Lower leg skin (tissue), 4 donors: ENCODE results near the gene ATP6V1F. TPM values are rescaled to one million over a fixed set of nuclear protein-coding genes. Genes with fewer than 3 reads are reported as not detected.

ENCODE experiments used
- DNase-seq, 2 donors: peaks; one replicate each; pipeline ENCODE4 v3.0.0-alpha.2; 2019; ENCODE audit warnings: low spot score in 2 of 2
- H3K4me3 ChIP-seq: fragments of 200-600 bp; sonication (generic); 2 replicates; pipeline ENCODE4 v1.5.1; 2017; ENCODE audit warnings: mild to moderate bottlenecking, low read depth; ENCODE audit not compliant: poor library complexity, severe bottlenecking
- POLR2A ChIP-seq, 2 donors: fragments of 450-650 bp; IDR thresholded peaks; one replicate each; pipeline ENCODE4 v1.6.1; 2016 to 2017; ENCODE audit warnings: antibody characterized with exemption in 2 of 2, mild to moderate bottlenecking in 1 of 2, moderate library complexity in 1 of 2
- WGBS, 2 donors: methylation state at CpG; one replicate each; pipeline ENCODE4 v1.1.5; 2018; 5-methylcytosine and 5-hydroxymethylcytosine counted together
- intact Hi-C: fragments of 100-400 bp; cut with DNase I; formaldehyde crosslinking; loops from one replicate; pipeline ENCODE4 v1.15.0; 2023; ENCODE audit warnings: low total_unique reads
- total RNA-seq, 4 donors: library from RNA; depleted of rRNA; stranded (reverse); fragments of >200 nt; gene quantifications; one replicate each; pipeline ENCODE4 v1.1.0, GENCODE V29; 2016
- TF ChIP-seq, protein P1 (sequence below), 3 donors: fragments of 450-650 bp; IDR thresholded peaks; one replicate each; pipeline ENCODE4 v1.5.1; 2016; ENCODE audit warnings: antibody characterized with exemption in 3 of 3, mild to moderate bottlenecking in 3 of 3, moderate library complexity in 2 of 3

Gene ATP6V1F
- total RNA-seq, 4 donors from 2014 or later, result 71.3 to 165 (median 137) TPM

- WGBS, 2 donors, result 78 to 85% methylated on average over 1 of the region's 1 CpG
- no peak for DNase-seq
- TF ChIP-seq POLR2A (IDR thresholded peaks at IDR 0.05), result no peak
- TF ChIP-seq, protein P1, sequence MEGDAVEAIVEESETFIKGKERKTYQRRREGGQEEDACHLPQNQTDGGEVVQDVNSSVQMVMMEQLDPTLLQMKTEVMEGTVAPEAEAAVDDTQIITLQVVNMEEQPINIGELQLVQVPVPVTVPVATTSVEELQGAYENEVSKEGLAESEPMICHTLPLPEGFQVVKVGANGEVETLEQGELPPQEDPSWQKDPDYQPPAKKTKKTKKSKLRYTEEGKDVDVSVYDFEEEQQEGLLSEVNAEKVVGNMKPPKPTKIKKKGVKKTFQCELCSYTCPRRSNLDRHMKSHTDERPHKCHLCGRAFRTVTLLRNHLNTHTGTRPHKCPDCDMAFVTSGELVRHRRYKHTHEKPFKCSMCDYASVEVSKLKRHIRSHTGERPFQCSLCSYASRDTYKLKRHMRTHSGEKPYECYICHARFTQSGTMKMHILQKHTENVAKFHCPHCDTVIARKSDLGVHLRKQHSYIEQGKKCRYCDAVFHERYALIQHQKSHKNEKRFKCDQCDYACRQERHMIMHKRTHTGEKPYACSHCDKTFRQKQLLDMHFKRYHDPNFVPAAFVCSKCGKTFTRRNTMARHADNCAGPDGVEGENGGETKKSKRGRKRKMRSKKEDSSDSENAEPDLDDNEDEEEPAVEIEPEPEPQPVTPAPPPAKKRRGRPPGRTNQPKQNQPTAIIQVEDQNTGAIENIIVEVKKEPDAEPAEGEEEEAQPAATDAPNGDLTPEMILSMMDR (IDR thresholded peaks at IDR 0.05), result no peak
- intact Hi-C loops, result no loop called here
- H3K4me3 ChIP-seq, result no peak overlapping the region
Measured at GRCh38 chr7:128900237-128900636, 37.6 kb downstream of the ATP6V1F start.

DNA sequence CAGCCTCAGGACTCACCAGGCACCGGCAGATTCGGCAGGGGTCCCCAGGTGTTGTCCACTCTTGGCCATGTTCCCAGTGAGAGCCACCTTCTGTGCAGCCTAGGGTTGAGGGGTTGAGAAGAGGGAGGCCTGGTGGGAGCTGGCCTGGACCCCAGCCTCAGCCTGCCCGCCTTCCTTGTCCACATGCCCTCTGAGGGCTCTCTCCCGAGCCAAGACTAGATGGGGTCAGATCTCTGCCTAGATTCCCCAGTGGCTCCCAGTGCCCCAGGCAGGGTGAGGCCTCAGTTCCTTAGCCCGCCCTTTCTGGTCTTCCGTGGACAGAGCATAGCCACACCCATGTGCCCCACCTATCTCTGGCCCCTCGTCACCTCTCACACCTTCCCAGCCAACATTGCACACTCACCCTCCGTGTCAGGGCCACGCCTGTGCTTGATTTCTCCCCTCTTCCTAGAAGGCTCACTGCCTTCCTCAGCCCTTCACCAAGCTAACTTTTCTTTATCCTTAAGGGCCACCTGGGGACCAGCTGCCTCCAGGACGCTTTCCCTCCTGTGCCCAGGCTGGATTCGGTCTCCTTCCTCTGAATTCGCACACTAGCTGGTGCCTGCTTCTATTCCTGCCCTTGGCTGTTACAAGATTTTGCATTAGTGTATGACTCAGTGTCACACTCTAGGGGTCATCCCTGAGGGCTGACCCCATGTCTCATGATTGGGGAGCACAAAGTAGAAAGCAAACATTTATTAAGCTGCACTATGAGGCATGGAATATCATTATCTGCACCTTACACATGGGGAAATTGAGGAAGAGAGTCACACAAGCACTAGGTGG, 40.3 kb downstream of the ATP6V1F start:
- DNase-seq, result peak in 1 of 2 donors; percentile 78
- WGBS, 2 donors, result 70% methylated on average over 12 of the region's 12 CpGs
- intact Hi-C loops, result no loop called here
- no peak for TF ChIP-seq POLR2A (IDR thresholded peaks at IDR 0.05)
- TF ChIP-seq, protein P1 (IDR thresholded peaks at IDR 0.05), result no peak
- H3K4me3 ChIP-seq, result no peak overlapping the region

DNA sequence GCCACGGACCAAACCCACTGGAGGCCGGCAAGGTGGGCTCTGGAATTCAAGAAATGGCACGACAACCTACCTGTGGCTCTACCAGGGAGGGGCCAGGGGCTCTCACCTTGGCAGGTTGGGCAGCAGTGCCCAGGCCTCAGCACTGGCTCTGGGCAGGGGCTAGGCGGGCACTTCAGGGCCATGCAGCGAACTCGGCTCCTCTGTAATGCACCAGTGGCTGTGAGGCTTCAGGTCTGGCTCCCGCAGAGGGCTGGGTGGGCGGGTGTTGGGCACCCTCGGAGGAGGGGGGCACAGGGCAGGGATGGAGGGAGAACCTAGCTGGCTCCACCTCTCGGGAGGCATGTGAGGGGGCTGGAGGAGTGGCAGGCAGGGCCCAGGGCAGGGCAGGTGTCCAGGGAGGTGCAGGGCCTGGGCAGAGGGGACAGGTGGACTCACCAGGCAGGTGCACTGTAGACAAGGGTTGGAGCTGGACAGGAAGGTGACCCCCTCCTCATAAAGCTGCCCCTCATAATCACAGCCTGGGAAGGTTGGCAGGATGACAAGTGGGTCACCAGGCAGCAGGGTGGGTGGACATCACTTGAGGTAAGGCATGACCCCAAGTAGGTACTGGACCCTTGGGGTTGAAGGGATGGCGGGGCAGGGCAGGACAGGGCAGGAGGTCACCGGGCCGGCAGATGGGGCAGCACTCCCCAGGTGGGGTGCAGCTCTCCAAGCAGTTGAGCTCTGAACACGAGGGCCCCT, 41.1 kb downstream of the ATP6V1F start:
- TF ChIP-seq POLR2A (IDR thresholded peaks at IDR 0.05), result no peak
- TF ChIP-seq, protein P1 (IDR thresholded peaks at IDR 0.05), result no peak
- no peak overlapping the region for H3K4me3 ChIP-seq
- intact Hi-C loops, result no loop called here
- 83% methylated on average over 12 of the region's 14 CpGs for WGBS, 2 donors
- DNase-seq, result peak in 1 of 2 donors; percentile 66

- peak in 1 of 2 donors; percentile 77 for DNase-seq
- 44 to 45% methylated on average over 8 of the region's 8 CpGs for WGBS, 2 donors
- H3K4me3 ChIP-seq, result no peak overlapping the region
- intact Hi-C loops, result no loop called here
- TF ChIP-seq POLR2A (IDR thresholded peaks at IDR 0.05), result no peak
- TF ChIP-seq, protein P1 (IDR thresholded peaks at IDR 0.05), result no peak
Measured at GRCh38 chr7:128904381-128905197, 41.9 kb downstream of the ATP6V1F start.

DNA sequence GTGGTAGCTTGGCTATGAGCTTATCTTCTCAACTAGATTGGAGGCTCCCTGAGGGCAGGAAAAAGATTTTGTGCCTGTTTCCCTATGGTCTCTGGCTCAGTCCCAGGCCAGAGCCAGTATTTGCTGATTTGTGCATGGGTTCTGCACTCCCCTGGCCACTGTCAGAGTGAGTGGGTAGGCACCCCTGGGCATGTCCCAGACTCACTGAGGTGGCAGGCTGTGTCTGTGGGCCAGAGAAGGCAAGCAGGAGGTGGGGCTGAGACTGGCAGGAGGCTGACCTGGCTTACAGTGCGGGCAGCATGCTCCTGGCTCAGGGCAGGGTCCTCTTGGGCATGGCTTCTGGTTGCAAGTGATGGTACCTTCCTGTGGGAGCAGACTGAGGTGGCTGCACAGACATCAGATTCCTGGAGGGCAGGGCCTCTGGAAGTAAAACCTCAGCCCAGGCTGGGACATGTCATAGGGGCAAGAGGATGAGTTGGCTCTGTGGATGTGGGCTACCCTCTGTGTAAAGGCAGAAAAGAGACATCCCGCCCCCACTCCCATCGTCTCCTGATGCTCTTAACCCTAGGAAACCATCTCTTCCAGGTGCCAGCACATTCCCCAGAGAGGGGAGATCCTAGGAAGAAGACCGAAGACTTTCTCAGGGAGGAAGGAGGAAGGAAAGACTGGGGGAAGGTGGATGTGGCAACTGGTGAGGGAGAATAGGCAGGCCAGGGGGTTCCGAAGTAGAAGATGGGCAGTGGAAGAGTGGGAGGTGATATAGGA, 43.5 kb downstream of the ATP6V1F start:
- intact Hi-C loops, result no loop called here
- WGBS, 2 donors, result 85 to 91% methylated on average over 5 of the region's 5 CpGs
- TF ChIP-seq POLR2A (IDR thresholded peaks at IDR 0.05), result no peak
- TF ChIP-seq, protein P1 (IDR thresholded peaks at IDR 0.05), result no peak
- DNase-seq, result peak in 1 of 2 donors; percentile 74
- H3K4me3 ChIP-seq, result no peak overlapping the region
